Measurements from ENCODE around the gene POLR3B.
"Not testable (repeated sequence)": the region's sequence is repeated elsewhere in the genome, so short reads cannot be mapped to it uniquely, and the experiment has no call there.

The POLR3B gene

GRCh38 chr12:106357549-106358395, at the start of gene POLR3B:
TSS of gene POLR3B (plus strand) at chr12:106357748. CDS start at chr12:106357880, 132 bp downstream.
- peak; percentile 98 for DNase-seq

DNA sequence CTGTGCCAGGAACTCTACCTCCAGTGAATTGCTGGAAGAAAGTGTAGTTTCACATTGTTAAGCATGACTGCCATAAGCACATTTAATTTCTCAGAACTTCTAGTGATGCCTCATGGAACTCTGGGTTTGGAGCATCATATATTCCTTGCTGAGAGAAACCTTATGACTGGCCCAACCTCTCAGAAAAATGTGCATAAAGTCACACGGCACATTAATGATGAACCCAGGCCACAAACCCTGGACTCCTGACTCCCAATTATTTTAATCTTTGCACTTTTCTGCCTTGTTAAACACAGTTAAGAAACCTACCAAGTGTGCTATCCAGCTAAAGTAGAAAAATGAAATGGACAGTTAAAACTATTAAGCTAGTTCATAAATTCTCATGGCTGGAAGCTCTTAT, 49.4 kb upstream of the POLR3B start:
- DNase-seq, result no peak

- DNase-seq, result no peak
These were observed 48.9 kb upstream of the POLR3B start for GRCh38 chr12:106308611-106309010.

- no peak for DNase-seq
These were observed 47.7 kb upstream of the POLR3B start for GRCh38 chr12:106309671-106310505.

- no peak for DNase-seq
These were observed 46.9 kb upstream of the POLR3B start for GRCh38 chr12:106310687-106311086.

- DNase-seq, result no peak
These were observed 46.4 kb upstream of the POLR3B start for GRCh38 chr12:106311139-106311538.

- DNase-seq, result not testable (repeated sequence)
These were observed 44.1 kb upstream of the POLR3B start for GRCh38 chr12:106313413-106313812.

DNA sequence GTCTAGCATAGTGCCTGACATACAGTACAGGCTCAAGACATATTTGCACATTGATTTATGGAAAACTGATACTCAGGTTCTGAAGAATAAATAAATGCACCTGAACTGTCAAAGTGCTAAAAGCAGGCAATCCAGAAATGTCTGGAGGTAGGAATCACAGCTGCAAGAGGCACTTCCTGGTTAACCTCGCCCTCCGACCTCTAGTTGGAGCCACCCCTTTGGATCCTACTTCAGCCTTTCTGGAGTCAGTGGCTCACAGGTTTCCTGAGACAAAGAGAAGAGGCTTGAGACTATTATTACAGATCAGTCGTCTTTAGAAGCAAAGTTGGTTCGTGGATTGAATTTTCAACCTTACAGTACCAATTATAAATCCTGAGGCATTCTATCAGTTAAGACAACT, 42.0 kb upstream of the POLR3B start:
- peak; percentile 29 for DNase-seq

GRCh38 chr12:106317406-106318082, 40.0 kb upstream of the POLR3B start:
- peak; percentile 81 for DNase-seq

DNA sequence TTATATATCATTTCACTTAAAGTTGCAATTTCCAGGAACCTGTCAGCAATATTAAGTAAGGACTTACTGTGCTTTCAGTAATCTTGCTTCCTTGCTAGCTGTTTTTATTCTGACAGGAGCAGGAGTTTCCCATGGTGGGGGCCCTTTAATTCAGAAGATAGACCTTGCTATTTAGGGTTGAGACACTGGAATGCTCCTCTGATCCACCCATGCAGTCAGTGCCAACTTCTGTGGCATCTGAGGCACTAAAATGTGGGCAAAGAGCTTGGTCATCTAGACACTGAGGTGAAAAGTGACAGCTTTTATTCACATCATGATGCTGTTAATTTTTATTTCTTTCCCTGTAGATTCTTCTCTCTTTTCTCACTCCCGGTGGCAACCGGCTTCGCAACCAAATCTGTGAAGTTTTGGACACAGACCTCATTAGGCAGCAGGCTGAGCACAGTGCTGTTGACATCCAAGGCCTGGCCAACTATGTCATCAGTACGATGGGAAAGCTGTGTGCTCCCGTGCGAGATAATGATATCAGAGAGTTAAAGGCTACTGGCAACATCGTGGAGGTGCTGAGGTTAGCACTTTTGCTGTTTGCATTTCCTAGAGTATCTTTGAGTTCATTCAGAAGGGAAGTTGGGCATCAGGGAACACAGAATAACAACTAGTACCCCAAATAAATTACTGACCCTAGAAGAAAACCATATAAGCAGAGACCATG, 36.3 kb upstream of the POLR3B start:
- DNase-seq, result no peak

- no peak for DNase-seq
These were observed 34.0 kb upstream of the POLR3B start for GRCh38 chr12:106323537-106323936.

DNA sequence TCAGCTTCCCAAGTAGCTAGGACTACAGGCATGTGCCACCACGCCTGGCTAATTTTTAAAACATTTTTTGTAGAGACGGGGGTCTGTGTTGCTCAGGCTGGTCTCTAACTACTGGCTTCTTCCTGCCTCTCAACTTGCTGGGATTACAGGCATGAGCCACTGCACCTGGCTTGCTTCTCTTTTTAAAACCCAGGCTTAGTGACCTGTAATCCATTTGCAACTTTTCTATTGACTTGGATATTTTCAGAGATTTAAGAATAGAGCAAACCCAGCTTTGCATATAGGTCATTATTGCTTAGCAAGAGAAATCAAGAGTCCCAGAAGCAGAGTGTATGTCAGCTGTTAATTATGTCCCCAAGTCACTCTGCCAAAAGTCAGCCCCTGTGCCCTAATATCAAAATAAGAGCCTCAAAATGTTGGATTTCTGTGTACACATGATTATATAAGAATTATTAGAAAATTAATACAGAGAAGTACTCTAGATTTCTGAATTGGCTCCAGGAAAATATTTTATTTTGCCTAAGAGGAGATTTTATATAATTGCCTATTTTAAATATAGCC, 30.2 kb upstream of the POLR3B start:
- DNase-seq, result no peak

DNA sequence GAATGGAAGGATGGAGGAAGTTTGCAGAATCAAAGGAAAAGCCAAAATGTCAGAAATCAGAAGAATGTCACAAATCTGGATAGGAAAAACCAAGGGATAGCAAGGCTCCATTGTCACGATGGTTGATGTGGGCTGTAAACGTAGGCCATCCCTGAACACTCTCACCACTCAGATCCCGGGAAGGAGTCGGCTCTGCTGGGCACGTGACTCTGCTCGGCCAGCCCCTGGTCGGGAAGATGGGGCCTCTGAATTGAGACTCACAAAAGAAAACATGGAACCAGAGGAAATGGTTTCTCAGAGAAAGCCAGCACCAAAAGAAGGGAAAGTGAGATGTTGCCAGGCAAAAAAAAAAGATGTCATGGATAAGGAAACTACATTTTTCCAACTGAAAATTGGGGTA, 28.8 kb upstream of the POLR3B start:
- peak; percentile 62 for DNase-seq

GRCh38 chr12:106329231-106329982, 28.1 kb upstream of the POLR3B start:
- peak; percentile 98 for DNase-seq

DNA sequence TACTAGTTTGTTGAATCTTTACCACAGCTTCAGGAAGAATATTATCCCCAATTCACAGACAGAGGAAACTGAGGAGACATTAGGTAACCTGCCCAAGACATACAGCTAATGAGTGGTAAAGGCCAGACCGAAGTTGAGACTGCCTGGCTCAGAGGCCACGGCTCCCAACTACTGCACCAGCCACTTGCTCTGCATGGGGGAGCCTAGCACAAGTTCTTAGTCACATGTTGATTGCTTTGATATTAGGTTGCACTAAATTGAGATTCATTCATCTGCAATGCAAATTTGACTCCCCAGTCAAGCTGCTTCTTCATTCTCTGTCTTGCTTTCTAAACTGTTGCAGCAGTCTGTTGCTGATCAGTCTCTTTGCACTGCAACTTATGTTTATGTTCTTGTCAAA, 25.9 kb upstream of the POLR3B start:
- DNase-seq, result peak; percentile 79

DNA sequence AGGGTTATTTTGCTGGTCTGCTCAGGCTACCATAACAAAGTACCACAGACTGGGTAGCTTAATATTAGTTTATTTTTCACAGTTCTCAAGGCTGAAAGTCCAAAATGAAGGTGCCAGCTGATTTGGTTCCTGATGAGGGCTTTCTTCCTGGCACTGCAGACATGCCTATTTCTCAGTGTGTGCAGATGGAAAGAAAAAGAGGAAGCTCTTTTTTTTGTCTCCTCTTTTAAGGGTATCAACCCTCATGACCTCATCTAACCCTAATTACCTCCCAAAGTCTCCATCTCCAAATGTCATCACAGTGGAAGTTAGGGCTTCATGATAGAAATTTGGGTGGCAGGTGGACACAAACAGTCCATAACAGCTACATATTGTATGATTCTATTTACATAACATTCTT, 25.0 kb upstream of the POLR3B start:
- no peak for DNase-seq

DNA sequence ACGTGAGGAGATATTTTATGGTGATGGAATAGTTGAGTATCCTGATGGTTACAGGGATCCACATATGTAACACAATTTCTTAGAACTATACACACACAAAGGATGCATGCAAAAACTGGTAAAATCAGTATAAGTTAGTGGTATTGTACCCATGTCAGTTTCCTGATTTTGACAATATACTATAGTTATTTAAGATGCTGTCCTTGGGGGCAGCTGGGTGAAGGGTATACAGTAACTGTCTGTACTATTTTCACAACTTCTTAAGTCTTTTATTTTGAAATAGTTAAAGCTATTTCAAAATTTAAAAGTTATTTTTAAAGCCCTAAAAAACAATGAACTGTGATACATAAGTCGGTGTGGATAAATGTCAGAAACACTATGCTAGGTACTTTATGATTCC, 24.5 kb upstream of the POLR3B start:
- DNase-seq, result no peak

DNA sequence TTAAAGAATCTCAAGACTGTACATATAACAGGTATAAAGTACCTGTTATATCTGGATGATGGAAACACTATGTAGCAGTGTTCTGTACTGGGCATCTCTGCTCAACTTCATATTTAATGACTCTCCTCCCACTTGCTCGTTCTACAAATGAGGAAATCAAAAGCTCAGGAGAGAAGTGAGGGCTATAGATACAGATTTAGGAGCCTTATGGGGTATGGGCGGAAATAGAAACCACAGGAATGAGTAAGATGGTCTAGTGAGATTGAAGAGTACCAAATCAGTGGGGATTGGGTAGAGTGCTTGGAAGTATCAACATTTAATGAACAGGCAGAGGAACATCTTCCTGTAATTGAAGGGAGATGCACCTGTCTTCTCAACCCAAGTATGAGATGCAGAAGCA, 23.8 kb upstream of the POLR3B start:
- DNase-seq, result no peak

GRCh38 chr12:106341086-106341877, 16.3 kb upstream of the POLR3B start:
- peak; percentile 41 for DNase-seq

GRCh38 chr12:106342397-106343213, 14.9 kb upstream of the POLR3B start:
- DNase-seq, result peak; percentile 21
